HG03575 (cell line): ENCODE measurements around the gene TMEM130.
"Not testable (repeated sequence)": the region's sequence is repeated elsewhere in the genome, so short reads cannot be mapped to it uniquely, and the experiment has no call there.

Experiments used
- ATAC-seq: cut with Tn5 transposase; IDR thresholded peaks from one replicate; pipeline ENCODE4 v1.9.1; 2021; ENCODE audit not compliant: unreplicated experiment, insufficient number of reproducible peaks, low FRiP score; ENCODE audit errors: extremely low read depth

Gene TMEM130

GRCh38 chr7:98855610-98856422 is 14.0 kb downstream of the TMEM130 start:
- no peak for ATAC-seq

- ATAC-seq = no peak
Observed at GRCh38 chr7:98852826-98853225, 17.0 kb downstream of the TMEM130 start.

DNA sequence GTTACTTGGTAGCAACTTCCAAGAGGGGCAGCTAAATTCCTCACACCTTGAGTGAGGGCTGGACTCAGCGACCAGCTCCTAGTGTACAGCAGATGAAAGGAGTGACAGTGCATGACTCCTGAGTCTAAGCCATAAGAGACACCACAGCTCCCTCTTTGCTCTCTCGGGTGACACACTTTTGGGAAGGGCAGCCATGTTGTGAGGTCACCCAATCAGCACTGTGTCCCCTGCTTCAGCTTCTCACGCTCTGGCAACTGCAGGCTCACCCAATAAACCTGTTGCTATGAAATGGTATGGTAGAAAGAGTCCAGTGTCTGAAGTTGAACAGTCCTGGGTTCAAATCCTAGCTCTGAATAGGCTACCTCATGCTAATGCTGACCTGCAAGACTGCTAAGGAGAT is 20.9 kb downstream of the TMEM130 start:
- ATAC-seq = no peak

- not testable (repeated sequence) for ATAC-seq
Observed at GRCh38 chr7:98842552-98842951, 27.3 kb downstream of the TMEM130 start.

- no peak for ATAC-seq
Observed at GRCh38 chr7:98841179-98841997, 28.4 kb downstream of the TMEM130 start.

DNA sequence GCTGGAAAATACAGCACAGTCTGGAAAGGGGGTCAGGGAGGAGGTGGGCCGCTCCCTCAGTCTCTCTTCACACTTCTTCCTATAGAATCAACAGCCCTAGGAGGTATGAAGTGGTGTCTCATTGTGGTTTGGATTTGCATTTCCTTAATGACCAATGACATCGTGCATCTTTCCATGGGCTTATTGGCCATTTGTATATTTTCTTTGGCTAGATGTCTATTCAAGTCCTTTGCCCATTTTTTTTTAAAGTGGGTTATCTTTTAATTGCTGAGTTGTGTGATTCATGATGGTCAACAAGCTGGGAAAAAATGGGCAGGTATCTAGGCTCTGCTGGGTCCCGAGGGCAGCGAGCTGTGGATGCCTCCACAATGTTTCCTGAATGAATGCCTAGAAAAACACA is 29.1 kb downstream of the TMEM130 start:
- ATAC-seq = no peak

GRCh38 chr7:98840096-98840495 is 29.7 kb downstream of the TMEM130 start:
- no peak for ATAC-seq

DNA sequence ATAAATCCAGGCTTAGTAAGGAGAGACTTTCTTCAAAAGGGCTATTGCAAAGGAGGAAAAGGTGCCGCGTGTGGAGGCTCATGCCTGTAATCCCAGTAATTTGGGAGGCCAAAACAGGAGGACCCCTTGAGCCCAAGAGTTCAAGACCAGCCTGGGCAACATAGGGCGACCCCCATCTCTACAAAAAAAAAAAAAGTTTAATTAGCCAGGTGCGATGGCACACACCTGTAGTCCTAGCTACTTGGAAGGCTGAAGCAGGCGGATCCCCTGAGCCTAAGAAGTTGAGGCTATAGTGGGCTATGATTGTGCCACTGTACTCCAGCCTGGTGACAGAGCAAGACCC is 32.2 kb downstream of the TMEM130 start:
- no peak for ATAC-seq

DNA sequence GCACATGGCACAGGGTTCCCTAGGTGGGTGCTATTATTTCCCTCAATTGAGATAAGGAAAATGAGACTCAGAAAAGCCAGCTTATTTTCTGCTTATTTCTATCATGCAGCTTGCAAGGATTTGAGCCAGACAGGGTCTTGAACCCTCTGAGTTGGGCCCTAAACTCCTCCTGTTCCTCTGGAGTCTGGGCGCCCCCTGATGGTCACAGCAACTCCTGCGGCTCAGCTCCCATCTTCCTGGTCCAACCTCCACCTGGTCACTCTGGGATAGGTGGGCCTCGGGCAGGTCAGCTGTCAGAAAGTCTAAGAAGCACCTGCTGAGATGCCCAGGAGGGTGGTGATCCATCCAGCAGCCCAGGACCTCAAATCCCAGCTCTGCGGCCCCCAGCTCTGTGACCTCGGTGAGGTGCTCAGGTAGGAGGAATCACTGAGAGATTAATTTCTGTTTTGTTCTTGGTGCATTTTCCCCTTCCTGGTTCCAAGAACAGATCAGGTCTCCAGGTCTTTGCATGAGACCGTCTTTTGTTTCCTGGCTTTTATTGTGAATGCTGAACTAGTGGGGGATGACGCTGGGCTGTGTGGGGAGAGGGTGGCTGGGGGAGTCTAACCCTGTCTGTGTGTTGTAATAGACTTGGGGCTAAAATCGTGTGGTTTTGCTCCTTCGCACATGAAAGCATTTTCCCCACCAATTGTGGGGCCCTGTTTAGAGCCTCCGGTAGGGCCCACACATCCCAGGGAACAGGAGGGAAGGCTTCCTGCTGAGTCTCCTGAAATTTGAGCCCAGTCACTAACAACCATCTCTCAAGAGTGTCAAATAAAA is 32.8 kb downstream of the TMEM130 start:
- no peak for ATAC-seq

- no peak for ATAC-seq
Observed at GRCh38 chr7:98834949-98835348, 34.9 kb downstream of the TMEM130 start.

- no peak for ATAC-seq
Observed at GRCh38 chr7:98833022-98833421, 36.8 kb downstream of the TMEM130 start.

GRCh38 chr7:98831641-98832221 is 38.1 kb downstream of the TMEM130 start:
- no peak for ATAC-seq

- no peak for ATAC-seq
Observed at GRCh38 chr7:98830972-98831548, 38.8 kb downstream of the TMEM130 start.

DNA sequence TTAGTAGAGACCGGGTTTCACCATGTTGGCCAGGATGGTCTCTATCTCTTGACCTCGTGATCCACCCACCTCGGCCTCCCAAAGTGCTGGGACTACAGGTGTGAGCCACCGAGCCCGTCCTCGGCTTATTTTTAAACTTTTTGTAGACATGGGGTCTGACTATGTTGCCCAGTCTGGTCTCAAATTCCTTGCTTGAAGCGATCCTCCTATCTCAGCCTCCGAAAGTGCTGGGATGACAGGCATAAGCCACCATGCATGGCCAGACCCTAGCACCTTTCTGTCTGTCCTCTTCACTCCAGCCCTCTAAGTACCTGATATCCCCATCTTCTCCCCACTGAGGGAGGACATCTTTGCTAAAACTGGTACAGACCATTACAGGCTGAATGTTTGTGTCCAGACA is 41.4 kb downstream of the TMEM130 start:
- no peak for ATAC-seq

- no peak for ATAC-seq
Observed at GRCh38 chr7:98827258-98827657, 42.6 kb downstream of the TMEM130 start.

DNA sequence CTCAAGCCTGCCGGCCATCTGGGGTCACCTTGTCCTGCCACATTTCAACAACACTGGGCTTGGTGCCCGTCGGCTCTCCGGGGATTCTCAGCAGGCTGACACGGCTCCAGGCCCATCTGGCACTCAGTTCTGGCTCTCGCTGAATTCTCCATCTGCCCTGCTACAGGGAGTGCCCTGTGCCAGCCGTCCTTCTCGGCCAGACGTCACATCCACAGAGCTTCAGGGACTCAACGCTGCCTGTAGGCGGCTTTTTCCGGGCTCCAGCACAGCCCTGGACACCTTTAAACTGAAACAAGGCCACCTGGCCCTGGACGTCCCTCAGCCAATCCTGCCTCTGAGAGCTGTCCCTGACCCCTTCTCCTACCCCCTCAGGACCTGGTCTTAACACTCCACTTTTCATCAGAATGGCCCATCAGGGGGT is 43.0 kb downstream of the TMEM130 start:
- ATAC-seq = no peak

GRCh38 chr7:98826387-98826786 is 43.4 kb downstream of the TMEM130 start:
- ATAC-seq = no peak

- no peak for ATAC-seq
Observed at GRCh38 chr7:98823226-98823625, 46.6 kb downstream of the TMEM130 start.

- ATAC-seq = no peak
Observed at GRCh38 chr7:98821348-98821747, 48.5 kb downstream of the TMEM130 start.
